GM18870 (cell line): ENCODE measurements around the gene RBBP6.
"Not testable (repeated sequence)": the region's sequence is repeated elsewhere in the genome, so short reads cannot be mapped to it uniquely, and the experiment has no call there.

Source experiments
- ATAC-seq: cut with Tn5 transposase; IDR thresholded peaks from one replicate; pipeline ENCODE4 v1.9.1; 2021; ENCODE audit warnings: moderate library complexity; ENCODE audit not compliant: unreplicated experiment

The RBBP6 gene, protein sequence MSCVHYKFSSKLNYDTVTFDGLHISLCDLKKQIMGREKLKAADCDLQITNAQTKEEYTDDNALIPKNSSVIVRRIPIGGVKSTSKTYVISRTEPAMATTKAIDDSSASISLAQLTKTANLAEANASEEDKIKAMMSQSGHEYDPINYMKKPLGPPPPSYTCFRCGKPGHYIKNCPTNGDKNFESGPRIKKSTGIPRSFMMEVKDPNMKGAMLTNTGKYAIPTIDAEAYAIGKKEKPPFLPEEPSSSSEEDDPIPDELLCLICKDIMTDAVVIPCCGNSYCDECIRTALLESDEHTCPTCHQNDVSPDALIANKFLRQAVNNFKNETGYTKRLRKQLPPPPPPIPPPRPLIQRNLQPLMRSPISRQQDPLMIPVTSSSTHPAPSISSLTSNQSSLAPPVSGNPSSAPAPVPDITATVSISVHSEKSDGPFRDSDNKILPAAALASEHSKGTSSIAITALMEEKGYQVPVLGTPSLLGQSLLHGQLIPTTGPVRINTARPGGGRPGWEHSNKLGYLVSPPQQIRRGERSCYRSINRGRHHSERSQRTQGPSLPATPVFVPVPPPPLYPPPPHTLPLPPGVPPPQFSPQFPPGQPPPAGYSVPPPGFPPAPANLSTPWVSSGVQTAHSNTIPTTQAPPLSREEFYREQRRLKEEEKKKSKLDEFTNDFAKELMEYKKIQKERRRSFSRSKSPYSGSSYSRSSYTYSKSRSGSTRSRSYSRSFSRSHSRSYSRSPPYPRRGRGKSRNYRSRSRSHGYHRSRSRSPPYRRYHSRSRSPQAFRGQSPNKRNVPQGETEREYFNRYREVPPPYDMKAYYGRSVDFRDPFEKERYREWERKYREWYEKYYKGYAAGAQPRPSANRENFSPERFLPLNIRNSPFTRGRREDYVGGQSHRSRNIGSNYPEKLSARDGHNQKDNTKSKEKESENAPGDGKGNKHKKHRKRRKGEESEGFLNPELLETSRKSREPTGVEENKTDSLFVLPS (N-terminal part only)

DNA sequence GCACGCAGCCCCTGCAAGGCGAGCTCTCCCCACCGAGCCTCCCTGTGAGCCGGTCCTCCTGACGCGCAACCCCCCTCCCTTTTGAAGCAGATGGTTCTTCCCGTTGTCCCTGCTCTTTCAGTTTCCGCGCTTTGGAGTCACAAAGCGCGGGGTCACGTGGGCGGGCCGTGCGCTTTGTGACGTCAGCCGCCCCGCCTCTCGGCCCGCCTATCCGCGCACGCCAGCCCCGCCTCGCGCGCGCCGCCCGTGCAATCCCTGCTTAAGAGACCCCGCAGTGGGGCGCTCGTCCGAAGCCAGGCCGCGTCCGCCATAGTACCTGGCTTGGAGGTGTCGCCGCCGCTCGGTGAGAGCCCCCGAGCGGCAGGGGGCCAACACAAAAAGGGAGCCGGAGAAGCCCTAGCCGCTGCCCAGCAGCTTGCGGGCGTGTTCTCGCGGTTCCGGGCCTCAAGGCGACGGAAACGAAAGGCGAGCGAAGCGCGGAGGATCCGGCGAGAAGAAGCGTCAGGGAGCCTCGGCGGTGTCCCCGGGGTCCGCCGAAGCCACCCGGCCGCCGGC, at the start of gene RBBP6:
RBBP6 (plus strand) TSS at position 272 of the 555 bp plus-strand sequence. CDS start 1,061 bp downstream, outside the sequence.
- peak; percentile 54 for ATAC-seq

DNA sequence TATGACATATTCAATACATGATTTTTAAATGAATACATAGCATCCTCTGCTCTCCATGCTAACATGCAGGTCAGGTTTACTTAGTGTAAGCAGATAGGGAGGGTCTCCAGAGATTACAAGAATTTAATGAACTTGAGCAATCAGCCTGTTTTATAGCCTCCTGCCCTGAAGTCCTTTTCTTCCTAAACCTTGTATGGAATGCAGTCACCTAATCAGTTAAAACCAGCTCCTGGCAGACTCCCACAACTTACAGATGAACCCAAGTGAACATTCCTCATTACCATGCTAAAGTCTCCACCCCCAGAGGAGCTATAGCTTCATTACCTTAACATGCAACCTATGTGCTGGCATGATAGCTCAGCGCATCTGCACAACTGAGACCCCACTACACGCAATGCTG, 48.5 kb upstream of the RBBP6 start:
- no peak for ATAC-seq

DNA sequence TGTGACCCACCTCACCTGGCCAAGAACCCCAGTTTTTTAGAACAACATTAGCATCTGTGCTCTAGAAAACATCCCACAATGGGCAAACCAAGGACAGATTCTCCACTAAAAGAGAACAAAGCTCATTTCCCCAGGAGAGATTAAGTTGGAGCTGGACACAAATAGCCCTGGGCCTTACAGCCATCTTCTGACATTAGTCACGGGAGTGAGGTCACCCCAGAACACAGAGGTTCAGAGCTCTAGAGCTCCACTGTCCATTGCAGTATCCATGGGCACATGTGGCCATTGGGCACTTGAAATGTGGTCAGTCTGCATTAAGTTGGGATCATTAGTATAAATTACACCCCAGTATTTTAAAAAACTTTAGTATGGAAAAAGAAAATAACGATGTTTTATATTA, 47.6 kb upstream of the RBBP6 start:
- ATAC-seq: no peak

DNA sequence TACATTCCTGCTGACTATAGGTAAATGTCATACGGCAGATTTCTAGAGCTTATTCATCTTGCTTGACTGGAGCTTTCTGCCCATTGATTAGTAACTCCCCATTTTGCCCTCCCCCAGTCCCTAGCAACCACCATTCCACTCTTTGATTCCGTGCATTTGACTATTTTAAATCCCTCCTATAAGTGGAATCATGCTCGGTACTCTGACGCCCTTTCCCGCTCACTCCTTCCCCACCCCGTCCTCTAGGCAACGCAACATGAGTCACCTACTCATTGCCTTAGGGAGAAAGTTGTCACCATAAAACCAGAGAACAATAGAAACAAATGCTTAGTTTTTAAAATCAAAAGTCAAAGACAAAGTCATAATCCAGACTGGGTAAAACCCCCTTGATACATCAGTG, 45.5 kb upstream of the RBBP6 start:
- no peak for ATAC-seq

DNA sequence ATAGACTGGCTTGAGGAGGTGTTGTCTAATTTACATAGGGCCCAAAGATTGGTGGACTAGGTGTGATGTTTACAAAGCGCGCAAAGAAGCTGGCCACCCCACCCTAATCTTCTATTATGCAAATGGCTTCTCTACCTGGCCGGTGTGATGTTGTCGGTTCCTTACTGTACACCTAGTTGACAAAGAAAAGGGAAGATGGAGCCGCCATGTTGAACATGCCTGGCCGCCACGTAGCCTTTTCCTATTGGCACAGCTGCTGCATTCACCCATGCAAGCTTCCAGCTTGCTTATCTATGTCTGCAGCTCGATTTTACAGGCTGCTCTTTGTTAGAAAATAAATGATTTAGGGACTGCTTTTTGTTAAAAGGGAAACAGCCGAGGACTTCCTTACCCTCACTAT, 44.2 kb upstream of the RBBP6 start:
- not testable (repeated sequence) for ATAC-seq

DNA sequence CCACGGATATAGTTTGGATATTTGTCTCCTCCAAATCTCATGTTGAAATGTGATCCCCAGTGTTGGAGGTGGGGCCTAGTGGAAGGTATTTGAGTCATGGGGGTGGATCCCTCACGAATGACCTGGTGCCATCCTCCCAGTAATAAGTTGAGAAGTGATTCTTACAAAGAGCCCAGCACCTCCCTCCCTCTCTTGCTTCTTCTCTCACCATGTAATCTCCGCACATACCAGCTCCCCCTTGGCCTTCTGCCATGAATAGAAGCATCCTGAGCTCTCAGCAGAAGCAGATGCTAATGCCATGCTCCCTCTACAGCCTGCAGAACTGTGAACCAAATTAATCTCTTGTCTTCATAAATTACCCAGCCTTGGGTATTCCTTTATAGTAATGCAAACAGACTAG, 41.9 kb upstream of the RBBP6 start:
- no peak for ATAC-seq

DNA sequence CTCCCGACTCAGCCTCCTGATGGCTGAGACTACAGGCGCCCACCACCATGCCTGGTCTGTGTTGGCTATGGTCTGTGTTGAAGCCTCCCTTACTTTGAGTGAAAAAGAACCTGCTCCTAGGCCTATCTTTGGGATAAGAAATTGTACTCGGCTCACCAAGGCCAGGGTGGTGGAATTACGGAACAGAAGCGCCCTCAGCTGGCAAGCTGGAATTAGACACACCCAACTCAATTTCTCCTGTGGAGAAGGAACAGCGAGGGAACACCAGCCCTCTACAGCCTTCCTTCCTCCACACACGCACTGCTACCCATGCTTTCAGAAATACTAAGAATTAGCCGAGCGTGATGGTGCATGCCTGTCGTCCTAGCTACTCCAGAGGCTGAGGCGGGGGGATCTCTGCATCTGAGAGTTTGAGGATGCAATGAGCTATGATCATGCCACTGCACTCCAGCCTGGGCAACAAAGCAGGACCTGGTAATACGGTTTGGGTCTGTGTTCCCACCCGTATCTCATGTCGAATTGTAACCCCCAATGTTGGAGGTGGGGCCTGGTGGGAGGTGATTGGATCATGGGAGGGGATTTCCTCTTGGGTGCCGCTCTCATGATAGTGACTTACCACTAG, 40.1 kb upstream of the RBBP6 start:
- no peak for ATAC-seq

DNA sequence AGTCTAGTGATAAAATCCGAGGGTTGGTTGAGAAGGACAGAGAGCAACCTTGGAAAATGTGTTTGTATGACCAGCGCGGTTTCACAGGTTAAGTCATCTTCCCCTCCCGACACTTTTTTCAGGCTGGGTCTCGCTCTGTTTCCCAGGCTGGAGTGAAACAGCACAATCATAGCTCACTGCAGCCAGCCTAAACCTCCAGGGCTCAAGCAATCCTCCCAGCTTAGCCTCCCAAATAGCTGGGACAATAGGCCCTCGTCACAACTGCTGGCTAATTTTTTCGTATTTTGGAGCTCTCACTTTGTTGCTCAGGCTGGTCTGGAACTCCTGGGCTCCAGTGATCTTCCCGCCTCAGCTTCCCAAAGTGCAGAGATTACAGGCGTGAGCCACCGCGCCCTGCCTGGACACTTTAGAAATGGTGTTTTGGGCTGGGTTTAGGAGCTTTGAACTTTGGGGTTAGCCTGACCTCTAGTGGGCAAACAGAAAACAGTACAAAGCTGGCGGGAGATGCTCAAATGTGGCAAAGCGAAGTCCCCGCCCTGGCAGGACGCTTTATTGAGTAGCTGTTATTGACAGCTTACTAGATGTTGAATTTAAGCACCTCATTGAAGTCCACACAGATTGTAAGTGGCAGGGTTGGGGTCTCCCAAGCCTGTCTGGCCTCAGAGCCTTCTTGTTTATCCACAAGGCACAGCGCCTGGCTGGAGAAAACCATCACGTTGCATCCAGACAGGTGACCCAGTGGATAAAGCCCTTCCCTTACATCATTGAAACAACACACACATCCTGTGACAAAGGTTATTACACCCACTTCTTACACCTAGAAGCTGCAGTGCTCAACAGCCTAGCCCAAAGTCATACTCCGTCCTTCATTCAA, 34.7 kb upstream of the RBBP6 start:
- ATAC-seq: no peak

DNA sequence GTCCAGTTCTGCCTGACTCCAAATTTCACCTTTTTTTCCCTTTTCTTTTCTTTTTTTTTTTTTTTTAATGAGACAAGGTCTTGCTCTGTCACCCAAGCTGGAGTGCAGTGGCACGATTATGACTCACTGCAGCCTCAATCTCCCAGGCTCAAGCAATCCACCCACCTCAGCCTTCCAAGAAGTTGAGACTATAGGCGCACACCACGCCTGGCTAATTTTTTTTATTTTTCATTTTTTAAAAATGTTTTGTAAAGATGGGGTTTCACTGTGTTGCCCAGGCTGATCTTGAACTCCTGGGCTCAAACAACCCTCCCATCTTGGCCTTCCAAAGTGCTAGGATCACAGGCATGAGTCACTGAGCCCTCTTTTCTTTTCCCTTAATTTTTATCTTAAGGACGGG, 33.4 kb upstream of the RBBP6 start:
- no peak for ATAC-seq

DNA sequence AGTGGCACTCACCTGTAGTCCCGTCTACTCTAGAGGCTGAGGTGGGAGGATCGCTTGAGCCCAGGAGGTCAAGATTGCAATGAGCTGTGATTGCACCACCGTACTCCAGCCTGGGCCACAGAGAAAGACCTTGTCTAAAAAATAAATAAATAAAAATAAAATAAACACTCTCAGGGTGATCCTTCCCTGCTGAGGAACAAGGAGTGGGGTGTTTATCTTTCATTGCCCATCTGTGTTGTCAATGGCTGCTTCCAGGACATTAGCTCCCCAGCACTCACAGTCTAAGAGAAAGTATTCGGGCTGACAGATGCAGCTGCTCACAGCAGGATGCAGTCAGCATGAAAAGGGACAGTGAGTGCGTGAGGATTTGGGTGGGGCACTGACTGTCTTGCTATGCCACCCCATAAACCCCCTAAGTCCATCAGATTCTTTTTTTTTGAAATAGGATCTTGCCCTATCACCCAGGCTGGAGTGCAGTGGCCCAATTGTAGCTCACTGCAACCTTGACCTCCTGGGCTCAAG, 31.3 kb upstream of the RBBP6 start:
- ATAC-seq: no peak

DNA sequence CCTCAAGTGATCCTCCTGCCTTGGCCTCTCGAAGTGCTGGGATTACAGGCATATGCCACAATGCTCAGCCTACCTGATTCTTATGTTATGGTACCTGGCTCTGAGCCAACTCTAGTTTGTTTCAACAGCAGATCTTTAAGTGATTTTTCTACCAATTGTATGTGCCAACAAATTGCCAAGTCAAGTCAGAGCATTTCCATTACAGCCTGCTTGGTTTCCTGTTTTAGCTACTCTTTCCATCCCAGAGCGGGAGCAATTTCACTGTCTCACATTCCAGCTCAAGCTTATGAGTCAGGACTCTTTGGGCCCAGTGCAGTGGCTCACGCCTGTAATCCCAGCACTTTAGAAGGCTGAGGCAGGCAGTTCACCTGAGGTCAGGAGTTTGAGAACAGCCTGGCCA, 30.8 kb upstream of the RBBP6 start:
- no peak for ATAC-seq

DNA sequence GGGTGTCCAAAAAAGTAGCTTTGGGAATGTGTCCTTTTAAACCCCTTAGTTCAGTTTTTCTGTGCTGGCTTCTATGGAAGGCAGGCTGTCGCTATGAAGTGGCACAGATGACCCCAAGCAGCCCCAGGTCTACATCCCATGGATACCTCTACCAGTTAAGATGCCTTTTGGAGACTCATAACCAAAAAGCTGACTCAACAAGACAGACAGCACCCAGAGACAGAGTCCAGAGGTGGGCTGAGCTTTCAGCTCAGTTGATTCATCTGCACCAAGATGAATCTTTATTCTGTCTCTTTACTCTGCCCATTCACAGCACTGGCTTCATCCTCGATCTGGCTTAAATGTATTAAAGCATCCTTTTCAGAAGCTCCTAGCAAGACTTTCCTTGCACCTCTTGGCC, 29.8 kb upstream of the RBBP6 start:
- no peak for ATAC-seq

DNA sequence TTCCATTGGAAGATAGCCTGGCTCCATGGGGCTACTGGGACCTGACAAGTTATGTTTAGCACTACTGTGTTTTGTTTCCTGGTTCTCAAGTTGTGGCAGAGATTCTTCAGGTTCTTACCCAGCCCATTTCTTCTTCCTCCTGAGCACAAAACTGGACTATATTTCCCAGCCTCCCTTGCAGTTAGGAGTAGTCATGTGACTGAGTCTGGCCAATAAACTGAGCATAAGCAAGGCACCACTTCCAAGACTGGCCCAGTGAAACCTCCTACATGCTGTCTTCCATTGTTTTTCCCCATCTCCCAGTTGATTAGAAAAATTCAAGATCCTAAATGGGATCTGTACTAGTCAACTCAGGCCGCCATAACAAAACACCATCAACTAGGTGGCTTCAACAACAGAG, 28.2 kb upstream of the RBBP6 start:
- no peak for ATAC-seq

DNA sequence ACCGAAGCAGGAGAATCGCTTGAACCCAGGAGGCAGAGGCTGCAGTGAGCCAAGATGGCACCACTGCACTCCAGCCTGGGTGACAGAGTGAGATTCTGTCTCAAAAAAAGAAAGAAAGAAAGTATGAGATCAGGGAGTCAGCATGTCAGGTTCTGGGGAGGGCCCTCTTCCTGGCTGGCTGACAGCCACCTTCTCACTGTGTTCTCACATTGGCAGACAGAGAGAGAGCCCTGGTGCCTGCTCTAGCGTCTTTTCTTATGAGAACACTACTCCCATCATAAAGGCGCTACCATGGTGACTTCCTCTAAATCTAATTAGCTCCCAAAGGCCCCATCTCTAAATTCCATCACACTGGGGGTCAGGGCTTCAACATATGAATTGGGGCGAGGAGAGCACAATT, 27.6 kb upstream of the RBBP6 start:
- no peak for ATAC-seq

DNA sequence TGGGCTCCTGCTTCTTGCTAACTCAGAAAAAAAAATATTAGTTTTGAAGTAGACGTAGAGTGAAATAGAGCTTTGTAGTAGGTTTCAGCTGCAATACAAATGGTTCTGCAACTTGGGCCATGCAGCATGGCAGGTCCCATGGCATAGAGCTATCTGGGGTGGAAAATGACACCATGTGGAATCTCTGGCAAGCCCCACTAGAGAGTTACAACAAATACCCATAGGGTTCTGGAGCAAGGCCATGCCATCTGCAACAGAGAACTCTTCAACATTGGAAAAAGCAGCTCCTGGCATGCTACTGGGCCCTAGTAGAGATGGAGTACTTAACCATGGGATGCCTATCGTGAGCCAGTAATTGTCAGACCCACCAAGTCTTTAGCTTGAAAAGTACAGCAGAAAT, 25.3 kb upstream of the RBBP6 start:
- no peak for ATAC-seq

DNA sequence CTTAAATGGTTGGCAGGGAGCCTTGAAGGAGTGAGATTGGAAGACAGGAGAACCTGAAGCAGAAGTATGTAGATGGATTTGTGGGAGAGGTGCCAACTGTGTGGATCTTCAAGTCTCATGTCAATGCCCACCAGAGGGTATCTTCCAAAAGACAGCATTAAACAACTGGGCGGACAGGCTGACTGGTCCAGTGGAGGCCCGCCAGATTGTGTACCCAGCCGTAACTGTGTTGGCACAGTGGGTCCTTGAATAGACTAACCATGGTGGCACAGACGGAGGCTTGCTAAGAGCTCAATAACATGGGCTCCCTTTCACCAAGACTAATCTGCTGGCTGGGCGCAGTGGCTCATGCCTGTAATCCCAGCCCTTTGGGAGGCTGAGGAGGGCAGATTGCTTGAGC, 24.2 kb upstream of the RBBP6 start:
- ATAC-seq: no peak

DNA sequence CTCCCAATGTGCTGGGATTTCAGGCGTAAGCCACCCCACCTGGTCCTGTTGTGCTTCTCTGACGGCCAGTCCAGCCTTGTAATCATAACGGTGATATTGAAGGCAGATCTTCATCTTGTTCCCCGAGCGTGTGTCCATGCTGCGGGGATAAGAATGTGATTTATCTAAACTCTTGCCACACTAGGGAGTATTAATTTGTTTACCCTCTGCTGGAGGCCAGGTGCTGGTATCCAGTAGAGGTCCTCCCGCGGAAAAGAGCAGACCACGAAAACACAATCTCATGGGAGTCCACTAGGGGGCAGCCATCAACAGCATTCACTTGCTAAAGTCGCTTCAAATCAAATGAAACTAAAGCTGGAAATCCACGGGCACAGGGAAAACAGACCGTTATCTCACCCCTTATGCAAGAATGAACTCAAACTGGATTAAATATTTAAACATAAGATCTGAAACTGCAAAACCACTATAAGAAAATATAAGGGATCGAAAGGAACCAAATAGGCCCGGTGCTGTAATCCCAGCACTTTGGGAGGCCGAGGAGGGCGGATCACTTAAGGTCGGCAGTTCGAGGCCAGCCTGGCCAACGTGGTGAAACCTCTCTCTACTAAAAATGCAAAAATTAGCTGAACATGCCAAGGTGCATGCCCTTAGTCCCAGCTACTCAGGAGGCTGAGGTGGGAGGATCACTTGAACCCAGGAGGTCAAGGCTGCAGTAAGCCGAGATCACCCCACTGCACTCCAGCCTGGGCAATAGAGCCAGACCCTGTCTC, 22.3 kb upstream of the RBBP6 start:
- ATAC-seq: no peak

DNA sequence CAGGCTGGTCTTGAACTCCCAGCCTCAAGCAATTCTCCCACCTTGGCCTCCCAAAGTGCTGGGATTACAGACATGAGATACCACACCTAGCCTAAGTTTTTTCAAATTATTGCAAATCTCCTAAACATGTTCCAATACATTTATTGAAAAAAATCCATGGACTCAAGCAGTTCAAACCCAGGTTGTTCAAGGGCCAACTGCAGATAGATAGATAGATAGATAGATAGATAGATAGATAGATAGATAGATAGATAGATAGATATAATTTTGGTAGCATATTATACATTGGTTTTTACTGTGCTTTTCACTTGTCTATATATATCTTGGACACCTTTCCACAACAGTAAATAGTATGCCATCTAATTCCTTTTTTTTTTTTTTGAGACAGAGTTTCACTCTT, 20.9 kb upstream of the RBBP6 start:
- no peak for ATAC-seq

DNA sequence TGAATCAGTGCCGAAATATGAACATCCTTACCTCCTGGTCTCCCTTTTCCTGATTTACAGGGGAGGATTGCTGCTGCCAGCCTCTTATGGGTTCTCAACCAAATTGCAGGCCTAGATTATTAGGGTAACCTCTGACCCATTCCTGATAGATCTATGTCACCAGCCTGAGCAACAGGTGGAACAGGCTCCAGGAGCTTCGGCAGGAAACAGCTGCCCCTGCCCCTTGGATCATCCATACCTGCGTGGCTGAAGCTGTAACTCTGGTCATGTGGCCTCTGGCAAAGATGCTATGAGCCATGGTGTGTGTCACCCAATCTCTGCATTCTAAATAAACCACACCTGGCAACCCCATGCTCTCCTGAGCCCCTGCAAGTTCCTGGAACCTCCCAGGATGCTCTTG, 18.4 kb upstream of the RBBP6 start:
- ATAC-seq: no peak
